OCI-LY3 (cell line): ENCODE measurements around the gene DOP1B.

Experiments used
- H2AFZ ChIP-seq: fragments of 200-600, 300-600 bp; shearing (Covaris generic); 2 replicates; pipeline ENCODE4 v1.6.0; 2014; ENCODE audit warnings: antibody characterized with exemption, low read depth, low read length
- H3K27ac ChIP-seq: fragments of 200-600, 300-600 bp; sonication (generic); 2 replicates; pipeline ENCODE4 v1.5.1; 2014; ENCODE audit warnings: mild to moderate bottlenecking, low read length, moderate library complexity, mixed read lengths
- H3K27me3 ChIP-seq: fragments of 200-600, 300-600 bp; sonication (generic); 2 replicates; pipeline ENCODE4 v1.6.1; 2014; ENCODE audit warnings: low read depth, low read length, mixed read lengths
- H3K36me3 ChIP-seq: fragments of 200-600, 300-600 bp; sonication (generic); replicated peaks from 2 replicates; pipeline ENCODE3; 2014; ENCODE audit warnings: low read depth, low read length, mixed read lengths
- H3K4me1 ChIP-seq: fragments of 300-600, 200-600 bp; sonication (generic); 2 replicates; pipeline ENCODE4 v1.6.1; 2014; ENCODE audit warnings: low read length, mixed read lengths
- H3K4me2 ChIP-seq: fragments of 200-600, 300-600 bp; sonication (generic); 2 replicates; pipeline ENCODE4 v1.6.1; 2014; ENCODE audit warnings: low read length, mixed read lengths
- H3K4me3 ChIP-seq: fragments of 300-600, 200-600 bp; sonication (generic); 2 replicates; pipeline ENCODE4 v1.5.1; 2014; ENCODE audit warnings: antibody characterized with exemption, mild to moderate bottlenecking, low read length, moderate library complexity
- H3K79me2 ChIP-seq: fragments of 300-600, 200-600 bp; shearing (Covaris generic); 2 replicates; pipeline ENCODE4 v1.6.1; 2014; ENCODE audit warnings: mild to moderate bottlenecking, low read length, mixed read lengths
- H3K9ac ChIP-seq: fragments of 300-600, 200-600 bp; shearing (Covaris generic); 2 replicates; pipeline ENCODE4 v1.6.0; 2014; ENCODE audit warnings: mild to moderate bottlenecking, low read length, moderate library complexity
- H3K9me3 ChIP-seq: fragments of 200-600, 300-600 bp; shearing (Covaris generic); 2 replicates; pipeline ENCODE4 v1.6.1; 2014; ENCODE audit warnings: low read length, mixed read lengths; ENCODE audit not compliant: insufficient read depth
- H4K20me1 ChIP-seq: fragments of 200-600, 300-600 bp; sonication (generic); 2 replicates; pipeline ENCODE4 v1.6.1; 2016; ENCODE audit warnings: low read length, mixed read lengths; ENCODE audit not compliant: insufficient read depth
- CTCF ChIP-seq: fragments of 200-600, 300-600 bp; sonication (generic); IDR thresholded peaks from 2 replicates; pipeline ENCODE4 v1.5.1; 2014; ENCODE audit warnings: antibody characterized with exemption, low read length, low read depth
- EZH2phosphoT487 ChIP-seq: fragments of 200-600 bp; shearing (Covaris generic); IDR thresholded peaks from 2 replicates; pipeline ENCODE4 v1.6.1; 2018; ENCODE audit warnings: antibody characterized with exemption, mixed run types, low read depth

The DOP1B gene

GRCh38 chr21:36175771-36176565, 19.3 kb downstream of the DOP1B start:
- TF ChIP-seq EZH2phosphoT487 (no peak), CTCF (no peak)
- no peak overlapping the region for H3K4me2 ChIP-seq
- no peaks in the 10 kb centered on the region; the same call in 1 of the 2 replicates for H3K9me3 ChIP-seq
- H2AFZ ChIP-seq: no peak overlapping the region
- H3K27ac ChIP-seq: no peak overlapping the region
- H3K4me3 ChIP-seq: no peak overlapping the region
- peaks cover 2% of the 10 kb centered on the region for H3K36me3 ChIP-seq
- H3K4me1 ChIP-seq: peaks cover 1% of the 10 kb centered on the region
- no peaks in the 10 kb centered on the region for H4K20me1 ChIP-seq
- no peak overlapping the region for H3K9ac ChIP-seq
- H3K27me3 ChIP-seq: no peaks in the 10 kb centered on the region
- H3K79me2 ChIP-seq: no peaks in the 10 kb centered on the region

GRCh38 chr21:36178349-36178748, 21.7 kb downstream of the DOP1B start:
- TF ChIP-seq CTCF (no peak), EZH2phosphoT487 (no peak)

GRCh38 chr21:36179145-36179544, 22.5 kb downstream of the DOP1B start:
- Histone ChIP-seq H3K9ac (no peak overlapping the region), H3K4me3 (no peak overlapping the region), H3K27ac (no peak overlapping the region), H3K79me2 (no peaks in the 10 kb centered on the region), H3K4me2 (no peak overlapping the region), H3K4me1 (peaks cover 11% of the 10 kb centered on the region), H4K20me1 (no peaks in the 10 kb centered on the region), H3K36me3 (peaks cover 4% of the 10 kb centered on the region), H3K27me3 (no peaks in the 10 kb centered on the region), H3K9me3 (no peaks in the 10 kb centered on the region; the same call in 1 of the 2 replicates), H2AFZ (no peak overlapping the region)
- TF ChIP-seq CTCF (no peak), EZH2phosphoT487 (no peak)

More at GRCh38 chr21:36178349-36178748, 21.7 kb downstream of the DOP1B start:
- H3K79me2 ChIP-seq: no peaks in the 10 kb centered on the region
- H2AFZ ChIP-seq: no peak overlapping the region
- peaks cover 11% of the 10 kb centered on the region for H3K4me1 ChIP-seq
- H3K27ac ChIP-seq: no peak overlapping the region
- H3K9ac ChIP-seq: no peak overlapping the region
- peaks cover 4% of the 10 kb centered on the region for H3K36me3 ChIP-seq
- H3K9me3 ChIP-seq: no peaks in the 10 kb centered on the region; the same call in 1 of the 2 replicates
- no peaks in the 10 kb centered on the region for H3K27me3 ChIP-seq
- no peak overlapping the region for H3K4me3 ChIP-seq
- no peaks in the 10 kb centered on the region for H4K20me1 ChIP-seq
- no peak overlapping the region for H3K4me2 ChIP-seq

GRCh38 chr21:36180963-36181362, 24.3 kb downstream of the DOP1B start:
- H3K36me3 ChIP-seq: peaks cover 4% of the 10 kb centered on the region
- H3K79me2 ChIP-seq: no peaks in the 10 kb centered on the region
- H2AFZ ChIP-seq: no peak overlapping the region
- H3K4me2 ChIP-seq: 0 out of 2 replicates have a peak overlapping the region, but pooled peaks have one; percentile 29
- no peak overlapping the region for H3K4me3 ChIP-seq
- TF ChIP-seq CTCF (no peak), EZH2phosphoT487 (no peak)
- H3K9me3 ChIP-seq: no peaks in the 10 kb centered on the region; the same call in 1 of the 2 replicates
- no peaks in the 10 kb centered on the region for H3K27me3 ChIP-seq
- no peak overlapping the region for H3K27ac ChIP-seq
- peaks cover 11% of the 10 kb centered on the region for H3K4me1 ChIP-seq
- H4K20me1 ChIP-seq: no peaks in the 10 kb centered on the region
- H3K9ac ChIP-seq: no peak overlapping the region
